Transverse colon (tissue), 4 donors: ENCODE data around the gene DISC1. TPM values are rescaled to one million over a fixed set of nuclear protein-coding genes. Genes with fewer than 3 reads are reported as not detected.

Experiments
- DNase-seq: peaks from one replicate; pipeline ENCODE4 v3.0.0-alpha.2; 2019
- H3K27ac ChIP-seq, 4 donors: fragments of 200-600 bp; sonication (generic); 2 replicates each; pipeline ENCODE4 v1.5.1; 2016 to 2018; ENCODE audit warnings: inconsistent platforms in 4 of 4
- H3K27me3 ChIP-seq: fragments of 200-600 bp; sonication (generic); 2 replicates; pipeline ENCODE4 v1.5.1; 2017; ENCODE audit warnings: inconsistent platforms
- H3K36me3 ChIP-seq, 4 donors: fragments of 200-600 bp; sonication (generic); 2 replicates each; pipeline ENCODE4 v1.5.1; 2017 to 2019; ENCODE audit warnings: inconsistent platforms in 4 of 4
- H3K4me1 ChIP-seq, 4 donors: fragments of 200-600 bp; sonication (generic); 2 replicates each; pipeline ENCODE4 v1.5.1; 2017 to 2020; ENCODE audit warnings: inconsistent platforms in 4 of 4
- H3K4me3 ChIP-seq, 4 donors: fragments of 200-600 bp; sonication (generic); 1 replicate in 1 of 4; 2 replicates in 3 of 4; pipeline versions ENCODE4 v1.5.1 to v1.6.1; 2017 to 2019; ENCODE audit warnings: inconsistent platforms in 4 of 4
- H3K9me3 ChIP-seq, 2 donors: fragments of 200-600 bp; sonication (generic); 2 replicates each; pipeline ENCODE4 v1.5.1; 2017 to 2019; ENCODE audit warnings: inconsistent platforms in 2 of 2
- EP300 ChIP-seq: sonication (generic); formaldehyde crosslinking; IDR thresholded peaks from one replicate; pipeline ENCODE4 v1.6.1; 2017; ENCODE audit warnings: antibody characterized with exemption, low read depth
- POLR2A ChIP-seq: fragments of 450-650 bp; IDR thresholded peaks from one replicate; pipeline ENCODE4 v1.6.1; 2016; ENCODE audit warnings: antibody characterized with exemption, mild to moderate bottlenecking, moderate library complexity
- POLR2AphosphoS5 ChIP-seq, 3 donors: sonication (generic); formaldehyde crosslinking; IDR thresholded peaks; one replicate each; pipeline ENCODE4 v1.6.1; 2016; ENCODE audit warnings: antibody characterized with exemption in 3 of 3
- WGBS, 2 donors: methylation state at CpG; one replicate each; pipeline ENCODE4 v1.1.5; 2018; ENCODE audit warnings: low coverage in 1 of 2; 5-methylcytosine and 5-hydroxymethylcytosine counted together
- in situ Hi-C, 4 donors: fragments of 200-750 bp; cut with MboI; loops; one replicate each; pipeline versions ENCODE4 v1.15.0 to v1.15.1; 2017; ENCODE audit warnings: low sequenced_read_pairs in 3 of 4, low pct_ligation_motif_present in 1 of 4, low pct_unique_long_range_greater_than_20kb in 1 of 4
- intact Hi-C: fragments of 100-400 bp; cut with DNase I; formaldehyde crosslinking; loops from one replicate; pipeline ENCODE4 v1.15.1; 2023; ENCODE audit warnings: low total_unique reads
- total RNA-seq, 4 donors: library from RNA; depleted of rRNA; stranded (reverse); fragments of >200 nt; gene quantifications; one replicate each; pipeline ENCODE4 v1.1.0, GENCODE V29; 2016
- TF ChIP-seq, protein P1 (sequence below), 5 experiments: fragments of 200-600 bp in 3 of 5; fragments of 450-650 bp in 2 of 5; sonication (generic) in 3 of 5; IDR thresholded peaks; 1 replicate in 2 of 5; 2 replicates in 3 of 5; pipeline ENCODE4 v1.5.1; 2016 to 2017; ENCODE audit warnings: antibody characterized with exemption in 5 of 5, inconsistent platforms in 3 of 5, mild to moderate bottlenecking in 2 of 5, moderate library complexity in 1 of 5

DISC1 gene
- total RNA-seq, 4 donors from 2014 or later = 7.8 to 20.3 (median 11.5) TPM

DNA sequence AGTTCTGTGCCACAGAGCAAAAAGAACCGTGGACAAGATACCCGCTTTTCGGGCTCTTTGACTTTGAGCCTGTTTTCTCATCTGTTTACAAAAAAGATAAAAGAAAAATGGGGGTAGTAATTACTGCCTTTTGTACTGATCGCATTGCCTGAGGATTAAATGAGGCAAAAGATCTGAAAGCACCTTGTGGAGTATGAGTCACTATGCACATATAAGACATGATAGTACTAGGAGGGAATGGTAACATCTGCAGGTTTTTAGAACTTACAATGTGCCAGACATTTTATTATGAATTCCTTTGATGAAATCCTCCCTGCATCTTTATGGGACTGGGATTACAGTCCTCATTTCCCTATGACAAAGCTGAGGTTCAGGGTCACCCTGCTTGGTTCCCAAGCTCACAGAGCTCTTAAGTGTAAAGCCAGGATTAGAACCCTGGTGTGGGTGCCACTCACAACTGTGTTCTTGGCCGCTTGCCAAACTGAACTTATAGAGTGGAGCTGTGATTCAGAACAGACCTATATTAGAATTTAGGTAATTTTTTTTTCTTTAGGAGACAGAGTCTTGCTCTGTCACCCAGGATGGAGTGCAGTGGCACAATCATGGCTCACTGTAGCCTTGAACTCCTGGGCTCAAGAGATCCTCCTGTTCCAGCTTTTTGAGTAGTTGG lies 1.8 kb downstream of the DISC1 start:
- in situ Hi-C loops = no loop called here
- intact Hi-C loops = no loop called here
- Histone ChIP-seq H3K4me3 (no peak overlapping the region), H3K27me3 (no peaks in the 10 kb centered on the region), H3K27ac (peak overlapping the region; percentile 77 to 90 (median 88)), H3K36me3 (no peaks in the 10 kb centered on the region), H3K4me1 (peaks cover 6 to 47% (median 25%) of the 10 kb centered on the region in 4 donors), H3K9me3 (no peaks in the 10 kb centered on the region)
- no peak for TF ChIP-seq POLR2AphosphoS5 (IDR thresholded peaks at IDR 0.05)
- TF ChIP-seq, protein P1, sequence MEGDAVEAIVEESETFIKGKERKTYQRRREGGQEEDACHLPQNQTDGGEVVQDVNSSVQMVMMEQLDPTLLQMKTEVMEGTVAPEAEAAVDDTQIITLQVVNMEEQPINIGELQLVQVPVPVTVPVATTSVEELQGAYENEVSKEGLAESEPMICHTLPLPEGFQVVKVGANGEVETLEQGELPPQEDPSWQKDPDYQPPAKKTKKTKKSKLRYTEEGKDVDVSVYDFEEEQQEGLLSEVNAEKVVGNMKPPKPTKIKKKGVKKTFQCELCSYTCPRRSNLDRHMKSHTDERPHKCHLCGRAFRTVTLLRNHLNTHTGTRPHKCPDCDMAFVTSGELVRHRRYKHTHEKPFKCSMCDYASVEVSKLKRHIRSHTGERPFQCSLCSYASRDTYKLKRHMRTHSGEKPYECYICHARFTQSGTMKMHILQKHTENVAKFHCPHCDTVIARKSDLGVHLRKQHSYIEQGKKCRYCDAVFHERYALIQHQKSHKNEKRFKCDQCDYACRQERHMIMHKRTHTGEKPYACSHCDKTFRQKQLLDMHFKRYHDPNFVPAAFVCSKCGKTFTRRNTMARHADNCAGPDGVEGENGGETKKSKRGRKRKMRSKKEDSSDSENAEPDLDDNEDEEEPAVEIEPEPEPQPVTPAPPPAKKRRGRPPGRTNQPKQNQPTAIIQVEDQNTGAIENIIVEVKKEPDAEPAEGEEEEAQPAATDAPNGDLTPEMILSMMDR (IDR thresholded peaks at IDR 0.05) = no peak
- TF ChIP-seq EP300 = no peak
- no peak for TF ChIP-seq POLR2A
- 59 to 64% methylated on average over 3 to 5 of the region's 5 CpGs for WGBS, 2 donors
- DNase-seq = no peak

DNA sequence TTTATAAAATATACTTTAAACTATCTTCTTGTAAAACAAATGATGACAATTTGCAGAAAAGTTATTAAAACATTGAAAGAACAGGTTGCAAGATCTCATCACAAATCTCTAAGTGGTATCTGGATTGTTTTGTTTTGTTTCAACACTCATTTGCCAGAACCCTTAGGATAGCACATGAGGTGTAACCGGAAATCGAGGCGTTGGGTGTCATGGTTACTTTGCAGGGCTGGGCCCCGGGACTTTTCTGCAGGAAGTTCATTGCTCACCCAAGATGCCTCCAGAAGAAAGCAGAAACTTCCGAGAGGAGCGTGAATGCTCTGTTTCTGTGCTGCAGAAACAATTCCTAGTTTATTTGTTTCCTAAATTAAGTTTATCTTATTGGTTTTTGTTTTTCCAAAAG lies 2.5 kb downstream of the DISC1 start:
- DNase-seq = peak; percentile 63

DNA sequence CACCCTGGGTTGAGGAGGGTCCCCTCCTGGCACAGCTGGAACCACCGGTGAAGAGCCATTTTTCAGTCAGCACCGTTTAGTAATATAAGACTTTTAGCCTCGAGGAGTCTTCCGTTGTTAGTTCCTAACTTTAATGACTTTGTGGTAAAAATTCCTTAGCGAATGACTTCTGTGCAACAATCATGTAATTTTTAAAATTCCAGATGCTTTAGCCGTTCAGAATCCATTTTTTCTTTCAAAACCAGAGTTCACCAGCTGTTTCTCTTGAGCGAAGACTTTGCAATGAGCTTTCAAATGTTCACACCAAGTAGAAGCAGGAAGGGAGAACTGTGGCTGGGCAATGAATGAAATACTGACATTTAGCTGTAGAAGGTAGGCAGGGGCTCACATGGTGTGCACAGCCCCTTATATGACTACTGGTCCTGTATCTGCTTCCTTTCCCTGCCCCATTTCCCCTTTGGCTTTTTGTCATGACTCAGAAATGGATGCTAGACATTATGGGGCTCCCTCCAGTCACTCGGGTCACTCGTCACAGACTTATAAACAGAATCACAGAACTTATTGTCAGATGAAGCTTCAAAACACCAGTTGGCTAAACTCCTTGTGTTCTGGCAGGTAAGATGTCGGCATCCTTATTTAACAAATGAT lies 4.1 kb downstream of the DISC1 start:
- TF ChIP-seq EP300 (no peak), POLR2AphosphoS5 (IDR thresholded peaks at IDR 0.05) (no peak), POLR2A (no peak)
- TF ChIP-seq, protein P1 (IDR thresholded peaks at IDR 0.05) = no peak
- in situ Hi-C loops = no loop called here
- Histone ChIP-seq H3K4me1 (peaks cover 4 to 45% (median 24%) of the 10 kb centered on the region in 4 donors), H3K9me3 (no peaks in the 10 kb centered on the region), H3K27ac (no peak overlapping the region), H3K4me3 (no peak overlapping the region), H3K36me3 (no peaks in the 10 kb centered on the region), H3K27me3 (no peaks in the 10 kb centered on the region)
- no peak for DNase-seq
- intact Hi-C loops = no loop called here
- 84 to 91% methylated on average over 3 to 10 of the region's 10 CpGs for WGBS, 2 donors

More for the DNA sequence above, 2.5 kb downstream of the DISC1 start:
- Histone ChIP-seq H3K4me3 (no peak overlapping the region), H3K27me3 (no peaks in the 10 kb centered on the region), H3K9me3 (no peaks in the 10 kb centered on the region), H3K4me1 (peaks cover 6 to 47% (median 25%) of the 10 kb centered on the region in 4 donors), H3K27ac (peak overlapping the region; percentile 31 to 90 (median 88)), H3K36me3 (no peaks in the 10 kb centered on the region)
- WGBS, 2 donors = 13 to 29% methylated on average over 6 of the region's 6 CpGs
- intact Hi-C loops (no loop called here), in situ Hi-C loops (no loop called here)
- TF ChIP-seq POLR2A (no peak), POLR2AphosphoS5 (IDR thresholded peaks at IDR 0.05) (no peak), EP300 (no peak)
- TF ChIP-seq, protein P1 (IDR thresholded peaks at IDR 0.05) = no peak

DNA sequence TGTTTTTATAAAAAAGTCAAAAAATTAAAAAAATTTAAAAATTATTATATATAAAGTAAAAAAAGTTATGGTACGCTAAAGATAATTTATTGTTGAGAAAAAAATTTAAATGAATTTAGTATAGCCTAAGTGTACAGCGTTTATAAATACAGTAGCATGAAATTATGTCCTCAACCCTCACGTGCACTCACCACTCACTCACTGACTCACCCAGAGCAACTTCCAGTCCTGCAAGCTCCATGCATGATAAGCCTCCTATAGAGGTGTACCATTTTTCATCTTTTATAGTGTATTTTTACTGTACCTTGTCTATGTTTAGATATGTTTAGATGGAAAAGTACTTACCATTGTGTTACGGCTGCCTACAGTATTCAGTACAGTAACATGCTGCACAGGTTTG lies 5.1 kb downstream of the DISC1 start:
- 89 to 90% methylated on average over 4 of the region's 4 CpGs for WGBS, 2 donors
- H3K27me3 ChIP-seq = no peaks in the 10 kb centered on the region
- no peaks in the 10 kb centered on the region for H3K9me3 ChIP-seq
- H3K4me3 ChIP-seq = no peak overlapping the region
- intact Hi-C loops = no loop called here
- in situ Hi-C loops = no loop called here
- TF ChIP-seq, protein P1 (IDR thresholded peaks at IDR 0.05) = no peak
- TF ChIP-seq EP300 = no peak
- no peak for TF ChIP-seq POLR2AphosphoS5 (IDR thresholded peaks at IDR 0.05)
- no peak for TF ChIP-seq POLR2A
- no peak for DNase-seq
- no peak overlapping the region for H3K27ac ChIP-seq
- H3K36me3 ChIP-seq = no peaks in the 10 kb centered on the region
- peaks cover 0 to 37% (median 18%) of the 10 kb centered on the region in 4 donors for H3K4me1 ChIP-seq
